SK-N-SH treated with all-trans-retinoic acid at 6 μM for 48 hours (cell line): ENCODE measurements around the gene OR10A3.

Experiments used
- ATAC-seq: fragments of 200-7000 bp; cut with Tn5 transposase; 3 replicates; pipeline ENCODE4 v1.9.1; 2020; ENCODE audit warnings: mild to moderate bottlenecking, moderate library complexity
- BACH2 ChIP-seq: fragments of 250-450 bp; sonication (Bioruptor Pico); IDR thresholded peaks from 2 replicates; pipeline ENCODE4 v1.9.0; 2021; ENCODE audit warnings: mild to moderate bottlenecking, borderline replicate concordance
- CREB5 ChIP-seq: fragments of 250-450 bp; sonication (Bioruptor Pico); IDR thresholded peaks from 2 replicates; pipeline ENCODE4 v1.5.1; 2020; ENCODE audit warnings: low read depth, mild to moderate bottlenecking, moderate library complexity
- CSDC2 ChIP-seq: fragments of 250-450 bp; sonication (Bioruptor Pico); IDR thresholded peaks from 2 replicates; pipeline ENCODE4 v1.5.0; 2020; ENCODE audit warnings: mild to moderate bottlenecking, moderate library complexity
- CSRNP3 ChIP-seq: fragments of 250-450 bp; sonication (Bioruptor Pico); IDR thresholded peaks from 2 replicates; pipeline ENCODE4 v1.5.1; 2021; ENCODE audit warnings: mild to moderate bottlenecking, moderate library complexity
- ESRRG ChIP-seq: fragments of 250-450 bp; sonication (Bioruptor Pico); IDR thresholded peaks from 2 replicates; pipeline ENCODE4 v1.6.1; 2021; ENCODE audit warnings: mild to moderate bottlenecking
- GLIS3 ChIP-seq: fragments of 250-450 bp; sonication (Bioruptor Pico); IDR thresholded peaks from 2 replicates; pipeline ENCODE4 v1.5.0; 2020; ENCODE audit warnings: mild to moderate bottlenecking, moderate library complexity
- ISL1 ChIP-seq: fragments of 250-450 bp; sonication (Bioruptor Pico); IDR thresholded peaks from 2 replicates; pipeline ENCODE4 v2.1.2; 2022; ENCODE audit warnings: mild to moderate bottlenecking, moderate library complexity
- POU6F1 ChIP-seq: fragments of 250-450 bp; sonication (Bioruptor Pico); IDR thresholded peaks from 2 replicates; pipeline ENCODE4 v1.8.0; 2021; ENCODE audit warnings: low read depth, mild to moderate bottlenecking, moderate library complexity, borderline replicate concordance
- PPARA ChIP-seq: fragments of 250-450 bp; sonication (Bioruptor Pico); IDR thresholded peaks from 2 replicates; pipeline ENCODE4 v1.5.0; 2020; ENCODE audit warnings: mild to moderate bottlenecking, borderline replicate concordance
- RARB ChIP-seq: fragments of 250-450 bp; sonication (Bioruptor Pico); IDR thresholded peaks from 2 replicates; pipeline ENCODE4 v1.8.0; 2021; ENCODE audit warnings: mild to moderate bottlenecking, moderate library complexity
- TCF4 ChIP-seq: fragments of 250-450 bp; sonication (Bioruptor Pico); IDR thresholded peaks from 2 replicates; pipeline ENCODE4 v1.8.0; 2021; ENCODE audit warnings: mild to moderate bottlenecking, moderate library complexity, borderline replicate concordance
- TSHZ2 ChIP-seq: fragments of 250-450 bp; sonication (Bioruptor Pico); IDR thresholded peaks from 2 replicates; pipeline ENCODE4 v1.5.0; 2020; ENCODE audit warnings: mild to moderate bottlenecking, moderate library complexity
- ZC3H10 ChIP-seq: fragments of 250-450 bp; sonication (Bioruptor Pico); IDR thresholded peaks from 2 replicates; pipeline ENCODE4 v1.5.1; 2021; ENCODE audit warnings: mild to moderate bottlenecking, moderate library complexity
- ZFP30 ChIP-seq: fragments of 450-650 bp; formaldehyde crosslinking; IDR thresholded peaks from 2 replicates; pipeline ENCODE4 v1.5.0; 2022; ENCODE audit warnings: mild to moderate bottlenecking, moderate library complexity
- ZNF565 ChIP-seq: fragments of 450-650 bp; formaldehyde crosslinking; conservative IDR thresholded peaks from 2 replicates; pipeline ENCODE4 v1.5.0; 2020; ENCODE audit warnings: low read depth, mild to moderate bottlenecking, moderate library complexity

Gene OR10A3

GRCh38 chr11:7969756-7970646, 28.5 kb upstream of the OR10A3 start:
- no peak for TF ChIP-seq ESRRG (CRISPR knock-in tag)
- no peak for TF ChIP-seq CSRNP3 (CRISPR knock-in tag)
- no peak for TF ChIP-seq TSHZ2 (CRISPR knock-in tag)
- TF ChIP-seq ZNF565 (CRISPR knock-in tag) = no peak
- no peak for TF ChIP-seq POU6F1 (CRISPR knock-in tag)
- TF ChIP-seq TCF4 (CRISPR knock-in tag) = no peak
- TF ChIP-seq RARB (CRISPR knock-in tag) = no peak
- TF ChIP-seq PPARA = no peak
- no peak for TF ChIP-seq ZC3H10
- TF ChIP-seq GLIS3 (CRISPR knock-in tag) = no peak
- no peak for TF ChIP-seq ZFP30 (CRISPR knock-in tag)
- no peak for TF ChIP-seq CREB5
- no peak for ATAC-seq

GRCh38 chr11:7968686-7969085, 27.2 kb upstream of the OR10A3 start:
- no peak for ATAC-seq
- no peak for TF ChIP-seq CSDC2 (CRISPR knock-in tag)

- TF ChIP-seq CREB5 (no peak), ISL1 (CRISPR knock-in tag) (no peak), ZNF565 (CRISPR knock-in tag) (no peak), ZFP30 (CRISPR knock-in tag) (no peak), BACH2 (CRISPR knock-in tag) (no peak), TCF4 (CRISPR knock-in tag) (no peak)
- ATAC-seq = no peak
Observed at GRCh38 chr11:7967826-7968225, 26.3 kb upstream of the OR10A3 start.

- ATAC-seq = no peak
- no peak for TF ChIP-seq GLIS3 (CRISPR knock-in tag)
Observed at GRCh38 chr11:7967097-7967496, 25.6 kb upstream of the OR10A3 start.

GRCh38 chr11:7965386-7965785, 23.9 kb upstream of the OR10A3 start, which contains the start of gene NLRP10:
Gene NLRP10, minus strand, starts transcription at chr11:7965447. Its CDS starts 1,952 bp downstream, at chr11:7963495.
- TF ChIP-seq RARB (CRISPR knock-in tag) = no peak
- peak; percentile 42; the same call in 2 of the 3 replicates for ATAC-seq
